Measurements from ENCODE around the gene DAD1. TPM values are rescaled to one million over a fixed set of nuclear protein-coding genes. Genes with fewer than 3 reads are reported as not detected.

DAD1 gene
- total RNA-seq, 2 donors from 2014 or later = 163 to 219 TPM

GRCh38 chr14:22572562-22573058 lies 16.4 kb downstream of the DAD1 start:
- H3K4me1 ChIP-seq = no peaks in the 10 kb centered on the region
- TF ChIP-seq CTCF (IDR thresholded peaks at IDR 0.05) = no peak
- H3K9me3 ChIP-seq = no peaks in the 10 kb centered on the region
- no peak for DNase-seq
- no peak overlapping the region for H3K4me3 ChIP-seq
- H3K27ac ChIP-seq = no peak overlapping the region
- H3K36me3 ChIP-seq = no peaks in the 10 kb centered on the region
- intact Hi-C loops (cut with DNase I) = loop anchor here (5.0 to 10.0 kb wide), 3 partner anchors 80 to 245 kb away; partner anchors contain the start of gene SLC7A7
- H3K9ac ChIP-seq (ENCODE audit: low read depth in 2 of 2, low read length in 2 of 2) = no peak overlapping the region
- H3K27me3 ChIP-seq = no peaks in the 10 kb centered on the region

- intact Hi-C loops (cut with DNase I) = loop anchor here (5.0 to 10.0 kb wide), 3 partner anchors 82 to 247 kb away; partner anchors contain the start of gene SLC7A7
- Histone ChIP-seq H3K9ac (ENCODE audit: low read depth in 2 of 2, low read length in 2 of 2) (peak overlapping the region in 1 of 2 donors; percentile 20), H3K27me3 (no peaks in the 10 kb centered on the region), H3K4me3 (no peak overlapping the region), H3K27ac (peak overlapping the region; percentile 8), H3K9me3 (no peaks in the 10 kb centered on the region), H3K36me3 (no peaks in the 10 kb centered on the region), H3K4me1 (no peaks in the 10 kb centered on the region)
- peak; percentile 86 for DNase-seq
- TF ChIP-seq CTCF (IDR thresholded peaks at IDR 0.05) = peak; percentile 82
Observed at GRCh38 chr14:22570132-22570949, 18.7 kb downstream of the DAD1 start.

DNA sequence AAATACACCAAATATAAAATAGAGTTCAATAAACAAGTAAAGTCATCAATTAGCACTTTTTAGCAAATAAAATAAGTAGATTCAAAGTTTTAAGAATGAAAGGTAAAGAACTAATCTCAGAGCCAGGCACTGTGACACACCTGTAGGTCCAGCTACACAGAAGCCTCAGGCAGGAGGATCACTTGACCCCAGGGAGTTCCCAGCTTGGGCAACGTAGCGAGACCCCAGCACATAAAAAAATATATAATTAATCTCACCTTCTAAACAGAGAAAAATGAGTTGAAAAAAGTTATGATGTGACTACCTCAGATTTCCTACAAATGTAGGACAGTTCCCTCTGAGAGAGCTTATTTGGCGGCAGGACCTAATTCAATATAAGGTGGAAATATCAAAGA lies 19.3 kb downstream of the DAD1 start:
- no peak overlapping the region for H3K9ac ChIP-seq (ENCODE audit: low read depth in 2 of 2, low read length in 2 of 2)
- no peaks in the 10 kb centered on the region for H3K9me3 ChIP-seq
- H3K4me3 ChIP-seq = no peak overlapping the region
- peak overlapping the region; percentile 19 for H3K27ac ChIP-seq
- no peaks in the 10 kb centered on the region for H3K27me3 ChIP-seq
- DNase-seq = no peak
- TF ChIP-seq CTCF (IDR thresholded peaks at IDR 0.05) = no peak
- H3K36me3 ChIP-seq = no peaks in the 10 kb centered on the region
- intact Hi-C loops (cut with DNase I) = loop anchor here (5.0 to 10.0 kb wide), 3 partner anchors 83 to 248 kb away; partner anchors contain the start of gene SLC7A7
- H3K4me1 ChIP-seq = no peaks in the 10 kb centered on the region

DNA sequence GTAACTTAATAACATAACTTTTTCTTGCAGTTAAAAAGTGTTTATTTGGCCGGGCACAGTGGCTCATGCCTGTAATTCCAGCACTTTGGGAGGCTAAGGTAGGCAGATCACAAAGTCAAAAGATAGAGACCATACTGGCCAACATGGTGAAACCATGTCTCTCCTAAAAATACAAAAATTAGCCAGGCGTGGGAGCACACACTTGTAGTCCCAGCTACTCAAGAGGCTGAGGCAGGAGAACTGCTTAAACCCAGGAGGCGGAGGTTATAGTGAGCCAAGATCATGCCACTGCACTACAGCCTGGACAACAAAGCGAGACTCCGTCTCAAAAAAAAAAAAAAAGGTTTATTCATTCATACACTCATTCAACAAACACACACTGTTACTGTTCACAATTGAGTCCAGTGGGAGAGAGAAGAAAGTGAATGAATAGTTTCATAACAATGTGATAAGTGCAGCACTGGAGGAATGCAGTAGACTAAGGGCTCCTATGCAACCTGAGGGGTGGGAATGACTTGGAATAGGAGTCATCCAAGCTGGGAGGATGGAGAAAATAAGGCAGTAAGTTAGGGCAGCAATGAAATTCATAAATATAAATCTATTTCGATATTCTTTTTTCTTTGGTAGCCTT lies 19.8 kb downstream of the DAD1 start:
- Histone ChIP-seq H3K9ac (ENCODE audit: low read depth in 2 of 2, low read length in 2 of 2) (no peak overlapping the region), H3K27ac (peak overlapping the region; percentile 19), H3K4me1 (no peaks in the 10 kb centered on the region), H3K27me3 (no peaks in the 10 kb centered on the region), H3K9me3 (no peaks in the 10 kb centered on the region), H3K4me3 (no peak overlapping the region), H3K36me3 (no peaks in the 10 kb centered on the region)
- no peak for TF ChIP-seq CTCF (IDR thresholded peaks at IDR 0.05)
- DNase-seq = no peak
- intact Hi-C loops (cut with DNase I) = no loop called here

DNA sequence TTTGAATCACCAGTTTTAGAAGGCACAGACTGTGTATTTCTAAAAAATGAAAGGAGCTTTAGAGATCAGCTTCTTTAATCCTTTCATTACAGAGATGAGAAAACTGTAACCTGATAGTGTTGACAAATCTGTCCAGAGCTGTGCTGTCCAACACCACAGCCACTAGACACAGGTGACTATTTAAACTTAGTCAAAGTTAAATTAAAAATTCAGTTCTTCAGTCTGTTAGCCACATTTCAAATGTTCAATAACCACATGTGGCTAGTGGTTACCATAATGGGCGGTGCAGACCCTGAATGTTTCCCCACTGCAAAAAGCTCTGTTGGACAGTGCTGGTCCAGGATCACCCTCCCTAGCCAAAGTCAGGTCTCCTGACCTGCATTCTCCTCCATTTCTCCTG lies 21.6 kb downstream of the DAD1 start:
- intact Hi-C loops (cut with DNase I) = no loop called here
- TF ChIP-seq CTCF (IDR thresholded peaks at IDR 0.05) = no peak
- no peaks in the 10 kb centered on the region for H3K36me3 ChIP-seq
- no peaks in the 10 kb centered on the region for H3K4me1 ChIP-seq
- no peak overlapping the region for H3K4me3 ChIP-seq
- no peaks in the 10 kb centered on the region for H3K27me3 ChIP-seq
- peak overlapping the region; percentile 1 for H3K27ac ChIP-seq
- peak overlapping the region in 1 of 2 donors; percentile 28 for H3K9ac ChIP-seq (ENCODE audit: low read depth in 2 of 2, low read length in 2 of 2)
- H3K9me3 ChIP-seq = no peaks in the 10 kb centered on the region
- no peak for DNase-seq
